ENCODE measurements around the gene GAMT.

The GAMT gene

GRCh38 chr19:1399079-1399478 is 2.3 kb downstream of the GAMT start:
- no peak for DNase-seq

- DNase-seq: no peak
Observed at GRCh38 chr19:1397838-1398237, 3.5 kb downstream of the GAMT start.

GRCh38 chr19:1396768-1397679 is 4.3 kb downstream of the GAMT start:
- no peak for DNase-seq

- DNase-seq: no peak
Observed at GRCh38 chr19:1396019-1396767, 5.1 kb downstream of the GAMT start.

- DNase-seq: no peak
Observed at GRCh38 chr19:1395194-1396018, 5.9 kb downstream of the GAMT start.

GRCh38 chr19:1394252-1395193 is 6.8 kb downstream of the GAMT start:
- no peak for DNase-seq

- DNase-seq: no peak
Observed at GRCh38 chr19:1393841-1394240, 7.5 kb downstream of the GAMT start.

- no peak for DNase-seq
Observed at GRCh38 chr19:1392939-1393530, 8.3 kb downstream of the GAMT start.

GRCh38 chr19:1392407-1392806 is 8.9 kb downstream of the GAMT start:
- DNase-seq: no peak

GRCh38 chr19:1390890-1391423 is 10.4 kb downstream of the GAMT start:
- no peak for DNase-seq

GRCh38 chr19:1389033-1389940 is 12.1 kb downstream of the GAMT start:
- no peak for DNase-seq

- DNase-seq: no peak
Observed at GRCh38 chr19:1388637-1389026, 12.7 kb downstream of the GAMT start.

GRCh38 chr19:1387684-1388636 is 13.4 kb downstream of the GAMT start:
- DNase-seq: no peak

- no peak for DNase-seq
Observed at GRCh38 chr19:1386945-1387683, 14.2 kb downstream of the GAMT start.

GRCh38 chr19:1385816-1386215 is 15.5 kb downstream of the GAMT start:
- DNase-seq: no peak

GRCh38 chr19:1384478-1385110 is 16.7 kb downstream of the GAMT start:
- no peak for DNase-seq

GRCh38 chr19:1384085-1384462 is 17.3 kb downstream of the GAMT start:
- no peak for DNase-seq

All from NCI-H748 treated with DMSO at 0.1 percent for 48 hours (cell line).